Kidney (tissue), 22 donors: ENCODE measurements around the gene MTRFR. TPM values are rescaled to one million over a fixed set of nuclear protein-coding genes. Genes with fewer than 3 reads are reported as not detected.

Experiments used
- DNase-seq, 5 donors: peaks; one replicate each; pipeline ENCODE4 v3.0.0-alpha.2; 2013 to 2020
- FAIRE-seq: peaks from 2 replicates; lab custom pipeline; 2012; peaks lifted over from hg19 to GRCh38; lab: Jason Lieb, UNC
- H3K27ac ChIP-seq, 2 donors: one replicate each; pipeline ENCODE4 v1.7.0; 2013; ENCODE audit warnings: low read depth in 2 of 2, low read length in 2 of 2, inconsistent platforms in 1 of 2
- H3K27me3 ChIP-seq: one replicate; pipeline ENCODE4 v1.7.1; 2013; ENCODE audit warnings: low read length, inconsistent platforms; ENCODE audit not compliant: control insufficient read depth, insufficient read depth
- H3K36me3 ChIP-seq, 3 donors: one replicate each; pipeline versions ENCODE4 v1.7.0 to v1.7.1; 2013; ENCODE audit warnings: low read length in 3 of 3, control low read depth in 1 of 3, inconsistent platforms in 1 of 3; ENCODE audit not compliant: insufficient read depth in 3 of 3, control insufficient read depth in 2 of 3
- H3K4me1 ChIP-seq, 3 donors: one replicate each; pipeline versions ENCODE4 v1.7.0 to v1.7.1; 2013; ENCODE audit warnings: low read length in 3 of 3, inconsistent platforms in 1 of 3, low read depth in 1 of 3; ENCODE audit not compliant: control insufficient read depth in 2 of 3, insufficient read depth in 2 of 3
- H3K4me3 ChIP-seq, 3 donors: one replicate each; pipeline versions ENCODE4 v1.7.0 to v1.8.1; 2013; ENCODE audit warnings: low read length in 3 of 3, control low read depth in 1 of 3, inconsistent platforms in 1 of 3
- H3K9ac ChIP-seq, 3 donors: one replicate each; pipeline versions ENCODE4 v1.7.0 to v1.7.1; 2013; ENCODE audit warnings: low read length in 3 of 3, control low read depth in 1 of 3, inconsistent platforms in 1 of 3
- H3K9me3 ChIP-seq, 3 donors: one replicate each; pipeline versions ENCODE4 v1.7.0 to v1.7.1; 2013; ENCODE audit warnings: low read length in 3 of 3, control low read depth in 1 of 3, inconsistent platforms in 1 of 3; ENCODE audit not compliant: control insufficient read depth in 2 of 3, insufficient read depth in 1 of 3
- CTCF ChIP-seq: IDR thresholded peaks from 3 replicates; pipeline ENCODE4 v1.5.1; 2012; ENCODE audit warnings: mild to moderate bottlenecking, moderate library complexity, borderline replicate concordance; ENCODE audit not compliant: insufficient read depth; ENCODE audit errors: extremely low read depth
- intact Hi-C: fragments of 100-400 bp; cut with DNase I; formaldehyde crosslinking; loops from one replicate; pipeline ENCODE4 v1.11.1; 2022
- long read RNA-seq, 10 donors: library from polyadenylated mRNA in 1 of 10; unstranded in 1 of 10; transcript quantifications; one replicate each; pipeline ENCODE4 v2.0.0 and lab custom pipeline, GENCODE V29; 2021 to 2026
- polyA plus RNA-seq: library from polyadenylated mRNA; stranded (reverse); fragments of 350-450 nt; fragmentation: Illumina TruSeq; extraction: RNeasy Lipid Tissue Mini Kit (QIAGEN cat#74804); gene quantifications from one replicate; pipeline ENCODE4 v1.2.3, GENCODE V29; 2014; ENCODE audit warnings: low read depth, low replicate concordance; ENCODE audit not compliant: insufficient read depth
- total RNA-seq: library from RNA; stranded (reverse); fragmentation: NEBNext Ultra II Directional; extraction: Animal tissue kit (Norgen Biotek cat#: 25700); gene quantifications from one replicate; pipeline ENCODE4 v1.2.1, GENCODE V29; 2021
- donor health status: control.
- donor health status: control.
- donor health status: control.
- donor health status: control.
- donor health status: control.
- donor health status: DM: yes; HTN: yes; CAD: no.
- donor health status: Normal renal cell carcinoma (clear cell type).

The MTRFR gene
- total RNA-seq (17.8 TPM), polyA plus RNA-seq (12.8 TPM)
- long read RNA-seq, donor 1, transcript C12orf65-201 (3 exons, 2,073 nt): major isoform, 7 of 18 reads
- long read RNA-seq, donor 1, partial matches to known transcripts: 8 of 18 reads
- long read RNA-seq, donor 1, other reads (novel, unspliced or antisense): 0 of 18 reads
- long read RNA-seq, donor 2, transcript C12orf65-201 (3 exons, 2,073 nt): major isoform, 12 of 16 reads
- long read RNA-seq, donor 2, partial matches to known transcripts: 0 of 16 reads
- long read RNA-seq, donor 2, other reads (novel, unspliced or antisense): 0 of 16 reads
- long read RNA-seq, donor 3, transcript C12orf65-201 (3 exons, 2,073 nt): major isoform, 16 of 242 reads
- long read RNA-seq, donor 3, partial matches to known transcripts: 226 of 242 reads
- long read RNA-seq, donor 3, other reads (novel, unspliced or antisense): 0 of 242 reads
- long read RNA-seq, donor 4, partial matches to known transcripts: 0 of 5 reads
- long read RNA-seq, donor 4, other reads (novel, unspliced or antisense): 0 of 5 reads
- long read RNA-seq, donor 5: 0 reads
- long read RNA-seq, donor 6, transcript C12orf65-201 (3 exons, 2,073 nt): major isoform, 15 of 20 reads
- long read RNA-seq, donor 6, partial matches to known transcripts: 5 of 20 reads
- long read RNA-seq, donor 6, other reads (novel, unspliced or antisense): 0 of 20 reads
- long read RNA-seq, donor 7, transcript C12orf65-201 (3 exons, 2,073 nt): major isoform, 16 of 24 reads
- long read RNA-seq, donor 7, partial matches to known transcripts: 0 of 24 reads
- long read RNA-seq, donor 7, other reads (novel, unspliced or antisense): 7 of 24 reads
- long read RNA-seq, donor 8, transcript C12orf65-201 (3 exons, 2,073 nt): major isoform, 7 of 283 reads
- long read RNA-seq, donor 8, partial matches to known transcripts: 274 of 283 reads
- long read RNA-seq, donor 8, other reads (novel, unspliced or antisense): 0 of 283 reads
- long read RNA-seq, donor 9, partial matches to known transcripts: 5 of 12 reads
- long read RNA-seq, donor 9, other reads (novel, unspliced or antisense): 0 of 12 reads
- long read RNA-seq, donor 10, transcript C12orf65-201 (3 exons, 2,073 nt): major isoform, 5 of 22 reads
- long read RNA-seq, donor 10, partial matches to known transcripts: 14 of 22 reads
- long read RNA-seq, donor 10, other reads (novel, unspliced or antisense): 0 of 22 reads

- peak; percentile 99 to 100 (median 100) for DNase-seq
- no peaks in the 10 kb centered on the region for H3K9me3 ChIP-seq
- TF ChIP-seq CTCF: no peak
- peak; percentile 94 for FAIRE-seq
- H3K27me3 ChIP-seq: no peaks in the 10 kb centered on the region
- H3K36me3 ChIP-seq: no peaks in the 10 kb centered on the region
- peak within 1 kb of the TSS; percentile 90 to 95 (median 93) for H3K9ac ChIP-seq
- peak within 1 kb of the TSS; percentile 88 to 94 for H3K27ac ChIP-seq
- peaks cover 0 to 12% (median 5%) of the 10 kb centered on the region in 3 donors for H3K4me1 ChIP-seq
- intact Hi-C loops: no loop called here
- H3K4me3 ChIP-seq: peak within 1 kb of the TSS; percentile 80 to 98 (median 98)
Observed at GRCh38 chr12:123232807-123233504, at the start of gene MTRFR, which contains the start of gene MPHOSPH9. TSS of gene MTRFR (plus strand) at chr12:123233436. CDS start at chr12:123253675, 20,239 bp downstream. TSS of gene MPHOSPH9 (minus strand) at chr12:123233141. CDS start at chr12:123230364, 2,777 bp downstream.

GRCh38 chr12:123187637-123188036 lies 45.6 kb upstream of the MTRFR start:
- Histone ChIP-seq H3K36me3 (peaks cover 2 to 8% (median 6%) of the 10 kb centered on the region in 3 donors), H3K9ac (no peak overlapping the region), H3K4me3 (no peak overlapping the region), H3K27ac (no peak overlapping the region), H3K9me3 (no peaks in the 10 kb centered on the region), H3K27me3 (no peaks in the 10 kb centered on the region), H3K4me1 (no peaks in the 10 kb centered on the region)
- FAIRE-seq (no peak), DNase-seq (no peak)
- no peak for TF ChIP-seq CTCF
- intact Hi-C loops: no loop called here

- Histone ChIP-seq H3K27me3 (no peaks in the 10 kb centered on the region), H3K9ac (no peak overlapping the region), H3K9me3 (no peaks in the 10 kb centered on the region), H3K4me3 (no peak overlapping the region), H3K36me3 (peaks cover 4 to 18% (median 6%) of the 10 kb centered on the region in 3 donors), H3K27ac (no peak overlapping the region), H3K4me1 (no peaks in the 10 kb centered on the region)
- intact Hi-C loops: no loop called here
- FAIRE-seq: no peak
- no peak for TF ChIP-seq CTCF
- no peak for DNase-seq
Observed at GRCh38 chr12:123199936-123200335, 33.3 kb upstream of the MTRFR start.
